Measurements from ENCODE around the gene ATP11B. TPM values are rescaled to one million over a fixed set of nuclear protein-coding genes. Genes with fewer than 3 reads are reported as not detected.

The ATP11B gene
- total RNA-seq, 2 donors from 2014 or later: 100 to 129 TPM

- intact Hi-C loops (cut with DNase I): no loop called here
- no peak overlapping the region for H3K27ac ChIP-seq
- H3K27me3 ChIP-seq: no peaks in the 10 kb centered on the region
- H3K4me1 ChIP-seq: no peaks in the 10 kb centered on the region
- H3K9me3 ChIP-seq: no peaks in the 10 kb centered on the region
- H3K9ac ChIP-seq (ENCODE audit: low read depth in 2 of 2, low read length in 2 of 2): no peak overlapping the region
- H3K4me3 ChIP-seq: no peak overlapping the region
- H3K36me3 ChIP-seq: no peaks in the 10 kb centered on the region
- no peak for TF ChIP-seq CTCF (IDR thresholded peaks at IDR 0.05)
- no peak for DNase-seq
Measured at GRCh38 chr3:182954553-182955235, 161.4 kb downstream of the ATP11B start.

DNA sequence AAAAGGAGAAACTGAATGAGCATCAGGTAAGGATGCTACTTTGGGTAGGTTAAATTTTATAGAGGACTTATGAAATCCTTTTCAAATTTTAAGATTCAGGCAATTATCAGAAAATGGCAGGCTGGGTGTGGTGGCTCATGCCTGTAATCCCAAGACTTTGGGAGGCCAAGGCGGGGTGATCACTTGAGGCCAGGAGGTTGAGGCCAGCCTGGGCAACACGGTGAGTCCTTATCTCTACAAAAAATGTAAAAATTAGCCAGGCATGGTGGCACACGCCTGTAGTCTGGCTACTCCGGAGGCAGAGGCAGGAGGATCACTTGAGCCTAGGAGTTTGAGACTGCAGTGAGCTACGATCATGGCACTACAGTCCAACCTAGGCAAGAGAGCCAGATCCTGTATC lies 163.9 kb downstream of the ATP11B start:
- intact Hi-C loops (cut with DNase I): no loop called here
- DNase-seq: no peak
- Histone ChIP-seq H3K36me3 (no peaks in the 10 kb centered on the region), H3K9ac (ENCODE audit: low read depth in 2 of 2, low read length in 2 of 2) (no peak overlapping the region), H3K4me3 (no peak overlapping the region), H3K27ac (no peak overlapping the region), H3K4me1 (no peaks in the 10 kb centered on the region), H3K27me3 (no peaks in the 10 kb centered on the region), H3K9me3 (no peaks in the 10 kb centered on the region)
- TF ChIP-seq CTCF (IDR thresholded peaks at IDR 0.05): no peak

DNA sequence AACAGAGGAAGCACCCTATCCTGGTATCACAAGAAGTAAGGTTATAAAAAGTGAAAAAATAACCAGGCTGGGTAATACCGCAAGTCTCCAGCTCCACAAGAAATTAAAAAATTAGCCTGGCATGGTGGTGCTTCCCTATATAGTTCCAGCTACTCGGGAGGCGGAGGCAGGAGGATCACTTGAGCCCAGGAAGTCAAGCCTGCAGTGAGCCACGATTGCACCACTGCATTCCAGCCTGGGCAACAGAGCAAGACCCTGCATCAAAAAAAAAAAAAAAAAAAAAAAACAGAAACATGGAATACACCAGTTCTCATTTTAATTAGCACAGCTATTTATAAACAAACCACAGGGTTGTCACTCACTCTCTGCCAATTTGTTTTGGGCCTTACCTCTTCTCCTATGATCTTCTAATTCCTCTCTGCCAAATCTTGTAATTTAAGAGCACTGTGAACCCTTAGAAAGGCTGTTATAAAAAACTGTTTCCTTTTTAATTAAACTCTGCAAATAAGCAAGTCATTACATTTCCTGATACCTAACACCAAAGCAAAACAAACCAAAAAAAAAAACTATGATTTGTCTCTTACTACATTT lies 164.5 kb downstream of the ATP11B start:
- no peak for DNase-seq
- no peak overlapping the region for H3K27ac ChIP-seq
- no peaks in the 10 kb centered on the region for H3K9me3 ChIP-seq
- H3K4me1 ChIP-seq: no peaks in the 10 kb centered on the region
- TF ChIP-seq CTCF (IDR thresholded peaks at IDR 0.05): no peak
- H3K36me3 ChIP-seq: no peaks in the 10 kb centered on the region
- H3K4me3 ChIP-seq: no peak overlapping the region
- intact Hi-C loops (cut with DNase I): no loop called here
- no peak overlapping the region for H3K9ac ChIP-seq (ENCODE audit: low read depth in 2 of 2, low read length in 2 of 2)
- no peaks in the 10 kb centered on the region for H3K27me3 ChIP-seq

GRCh38 chr3:182959474-182960350 lies 166.4 kb downstream of the ATP11B start:
- H3K27ac ChIP-seq: peak overlapping the region; percentile 11

More at GRCh38 chr3:182959474-182960350, 166.4 kb downstream of the ATP11B start:
- no peak for TF ChIP-seq CTCF (IDR thresholded peaks at IDR 0.05)
- Histone ChIP-seq H3K36me3 (no peaks in the 10 kb centered on the region), H3K9ac (ENCODE audit: low read depth in 2 of 2, low read length in 2 of 2) (no peak overlapping the region), H3K9me3 (no peaks in the 10 kb centered on the region), H3K4me3 (no peak overlapping the region), H3K27me3 (no peaks in the 10 kb centered on the region), H3K4me1 (no peaks in the 10 kb centered on the region)
- no peak for DNase-seq
- intact Hi-C loops (cut with DNase I): no loop called here
